Prostate gland (tissue), 2 donors: Measurements from ENCODE around the gene ARMH3. TPM values are rescaled to one million over a fixed set of nuclear protein-coding genes. Genes with fewer than 3 reads are reported as not detected.

Experiments used
- DNase-seq: peaks from one replicate; pipeline ENCODE4 v3.0.0-alpha.2; 2019; ENCODE audit warnings: low spot score
- H3K27ac ChIP-seq, 2 donors: fragments of 200-600 bp; sonication (generic); 2 replicates each; pipeline ENCODE4 v1.5.1; 2017 to 2019
- H3K27me3 ChIP-seq: fragments of 200-600 bp; sonication (generic); replicated peaks from 2 replicates; pipeline ENCODE4 v1.5.1; 2019; ENCODE audit not compliant: insufficient read depth
- H3K36me3 ChIP-seq, 2 donors: fragments of 200-600 bp; sonication (generic); 1 replicate in 1 of 2; 2 replicates in 1 of 2; pipeline versions ENCODE4 v1.5.1 to v1.8.1; 2017 to 2019
- H3K4me1 ChIP-seq: fragments of 200-600 bp; sonication (generic); replicated peaks from 2 replicates; pipeline ENCODE4 v1.5.1; 2019
- H3K4me3 ChIP-seq, 2 donors: fragments of 200-600 bp; sonication (generic); 2 replicates each; pipeline ENCODE4 v1.5.1; 2017 to 2019
- H3K9me3 ChIP-seq: fragments of 200-600 bp; sonication (generic); 2 replicates; pipeline ENCODE4 v1.5.1; 2017
- CTCF ChIP-seq, 4 experiments: fragments of 200-600 bp in 2 of 4; fragments of 450-650 bp in 2 of 4; sonication (generic) in 2 of 4; IDR thresholded peaks; 1 replicate in 3 of 4; 2 replicates in 1 of 4; pipeline ENCODE4 v1.5.1; 2016 to 2019; ENCODE audit warnings: antibody characterized with exemption in 4 of 4, mild to moderate bottlenecking in 2 of 4, moderate library complexity in 2 of 4
- POLR2A ChIP-seq: fragments of 450-650 bp; IDR thresholded peaks from one replicate; pipeline ENCODE4 v1.6.1; 2016; ENCODE audit warnings: antibody characterized with exemption, mild to moderate bottlenecking
- POLR2AphosphoS5 ChIP-seq: sonication (generic); formaldehyde crosslinking; IDR thresholded peaks from one replicate; pipeline ENCODE4 v1.6.1; 2017; ENCODE audit warnings: antibody characterized with exemption
- WGBS: methylation state at CpG from one replicate; pipeline ENCODE4 v1.1.5; 2018; 5-methylcytosine and 5-hydroxymethylcytosine counted together
- intact Hi-C: fragments of 100-400 bp; cut with DNase I; formaldehyde crosslinking; loops from one replicate; pipeline ENCODE4 v1.14.2; 2022
- total RNA-seq, 2 donors: library from RNA; depleted of rRNA; stranded (reverse); fragments of >200 nt; gene quantifications; one replicate each; pipeline ENCODE4 v1.1.0, GENCODE V29; 2016

ARMH3 gene
- total RNA-seq, 2 donors from 2014 or later: 15.1 to 20.5 TPM

DNA sequence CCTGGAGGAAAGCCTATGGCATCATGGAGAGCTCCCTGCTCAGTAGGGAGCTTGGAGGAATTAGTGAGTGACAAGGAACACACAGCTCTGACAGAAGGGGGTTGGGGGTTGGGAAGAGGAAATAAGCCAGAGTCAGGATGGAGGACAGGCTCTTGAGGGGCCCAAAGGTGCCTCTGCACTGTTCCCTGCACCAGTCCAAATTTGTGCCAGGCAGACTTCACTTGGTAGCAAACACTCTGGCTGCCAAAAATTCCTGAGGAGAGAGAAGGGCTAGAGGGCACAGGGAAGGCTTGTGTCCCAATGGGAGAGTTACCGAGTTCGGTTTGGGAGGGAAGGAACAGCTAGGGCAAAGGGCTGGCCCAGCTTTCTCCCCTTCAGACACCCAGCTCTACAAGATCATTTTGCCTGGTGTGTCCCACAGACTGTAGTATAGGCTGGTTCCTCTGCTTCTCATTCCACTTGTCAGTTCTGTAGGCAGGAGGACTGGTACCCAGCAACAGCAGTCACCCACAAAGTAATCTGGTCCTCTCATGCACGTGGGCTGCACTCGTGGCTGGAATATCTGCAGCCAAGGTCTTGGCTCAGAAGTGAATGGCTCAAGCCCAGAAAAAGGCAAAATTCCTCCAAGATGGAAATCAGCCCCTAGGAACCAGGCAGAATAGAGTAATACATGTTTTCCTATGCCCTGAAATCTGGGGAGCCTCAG, 204.4 kb downstream of the ARMH3 start:
- Histone ChIP-seq H3K9me3 (no peaks in the 10 kb centered on the region), H3K27me3 (no peaks in the 10 kb centered on the region), H3K4me3 (no peak overlapping the region), H3K36me3 (no peaks in the 10 kb centered on the region), H3K27ac (no peak overlapping the region), H3K4me1 (no peaks in the 10 kb centered on the region)
- no peak for DNase-seq
- no peak for TF ChIP-seq POLR2AphosphoS5
- no peak for TF ChIP-seq CTCF (IDR thresholded peaks at IDR 0.05)
- TF ChIP-seq POLR2A: no peak
- WGBS: 68% methylated on average over 4 of the region's 4 CpGs
- intact Hi-C loops: no loop called here

DNA sequence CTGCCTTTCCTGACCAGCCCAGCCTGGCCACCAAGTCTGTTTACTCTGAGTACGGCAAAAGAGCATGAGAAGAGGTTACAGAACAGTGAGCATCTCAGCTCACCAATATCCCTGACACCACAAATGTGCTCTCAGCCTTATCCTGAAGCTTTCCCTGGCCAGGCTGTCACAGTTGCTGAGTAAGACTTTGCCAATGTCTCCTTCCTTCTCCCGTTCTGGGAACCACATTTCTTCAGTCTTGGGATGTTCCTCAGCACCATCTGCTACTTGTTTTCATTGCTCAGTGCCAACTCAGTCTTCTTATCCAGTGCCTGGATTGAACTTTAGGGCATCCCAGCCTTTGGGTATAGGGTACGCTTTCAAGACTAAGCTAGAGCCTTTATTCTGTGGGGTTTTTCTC, 205.2 kb downstream of the ARMH3 start:
- no peak overlapping the region for H3K27ac ChIP-seq
- TF ChIP-seq POLR2A (no peak), CTCF (IDR thresholded peaks at IDR 0.05) (no peak), POLR2AphosphoS5 (no peak)
- no peak overlapping the region for H3K4me3 ChIP-seq
- WGBS: 91% methylated on average over 3 of the region's 3 CpGs
- intact Hi-C loops: no loop called here
- no peaks in the 10 kb centered on the region for H3K9me3 ChIP-seq
- no peaks in the 10 kb centered on the region for H3K36me3 ChIP-seq
- no peak for DNase-seq
- no peaks in the 10 kb centered on the region for H3K27me3 ChIP-seq
- H3K4me1 ChIP-seq: no peaks in the 10 kb centered on the region

- WGBS: 73% methylated on average over 3 of the region's 3 CpGs
- DNase-seq: no peak
- H3K4me3 ChIP-seq: no peak overlapping the region
- H3K27me3 ChIP-seq: no peaks in the 10 kb centered on the region
- intact Hi-C loops: no loop called here
- H3K9me3 ChIP-seq: no peaks in the 10 kb centered on the region
- TF ChIP-seq POLR2AphosphoS5: no peak
- TF ChIP-seq POLR2A: no peak
- no peak for TF ChIP-seq CTCF (IDR thresholded peaks at IDR 0.05)
- H3K36me3 ChIP-seq: no peaks in the 10 kb centered on the region
- no peak overlapping the region for H3K27ac ChIP-seq
- H3K4me1 ChIP-seq: no peaks in the 10 kb centered on the region
Observed at GRCh38 chr10:101848894-101849351, 207.1 kb downstream of the ARMH3 start.

DNA sequence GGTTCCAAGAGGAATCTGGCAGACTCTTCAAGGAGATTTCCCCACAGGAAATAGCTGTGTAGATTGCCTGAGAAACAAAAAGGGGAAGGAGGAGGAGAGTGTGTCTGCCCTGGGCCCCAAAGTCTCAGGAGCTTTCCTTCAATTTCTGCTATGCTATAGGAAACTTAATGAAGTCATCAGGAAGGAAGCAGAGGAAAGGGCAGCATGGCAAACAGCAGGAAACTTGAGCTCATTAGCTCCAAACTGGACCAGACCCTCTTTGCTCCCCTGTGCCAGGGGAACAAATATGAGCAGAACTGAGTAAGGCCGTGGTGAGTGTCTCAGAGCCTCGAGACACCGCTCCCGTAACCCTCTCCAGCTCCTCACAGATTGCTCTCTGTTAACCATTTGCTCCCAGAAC, 207.6 kb downstream of the ARMH3 start:
- no peaks in the 10 kb centered on the region for H3K27me3 ChIP-seq
- TF ChIP-seq POLR2A: no peak
- 67% methylated on average over 4 of the region's 4 CpGs for WGBS

DNA sequence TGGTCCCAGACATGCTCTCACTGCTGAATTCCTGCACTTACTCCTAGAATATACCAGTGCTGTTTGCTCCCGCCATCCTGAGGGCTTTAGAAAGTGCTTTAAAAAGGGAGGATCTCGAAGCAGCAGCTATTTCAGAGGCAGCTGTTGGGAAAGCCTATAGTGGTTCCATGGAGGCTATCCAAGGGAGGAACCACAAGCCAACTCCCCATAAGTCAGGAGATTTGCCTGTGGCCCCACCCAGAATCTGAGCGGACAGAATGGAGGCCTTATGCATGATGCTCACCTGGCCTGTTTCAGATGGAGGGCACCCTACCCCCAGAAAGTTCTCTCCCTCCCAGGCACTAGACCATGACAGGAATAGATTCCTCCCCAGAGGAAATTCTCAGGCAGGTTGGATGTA, 210.1 kb downstream of the ARMH3 start:
- no peaks in the 10 kb centered on the region for H3K36me3 ChIP-seq
- H3K27ac ChIP-seq: no peak overlapping the region
- no peaks in the 10 kb centered on the region for H3K9me3 ChIP-seq
- no peak overlapping the region for H3K4me3 ChIP-seq
- intact Hi-C loops: no loop called here
- no peaks in the 10 kb centered on the region for H3K27me3 ChIP-seq
- H3K4me1 ChIP-seq: no peaks in the 10 kb centered on the region
- DNase-seq: no peak
- TF ChIP-seq POLR2A (no peak), POLR2AphosphoS5 (no peak), CTCF (IDR thresholded peaks at IDR 0.05) (no peak)
- WGBS: 92% methylated on average over 3 of the region's 3 CpGs

More for the DNA sequence above, 207.6 kb downstream of the ARMH3 start:
- DNase-seq: no peak
- Histone ChIP-seq H3K4me1 (no peaks in the 10 kb centered on the region), H3K36me3 (no peaks in the 10 kb centered on the region), H3K27ac (no peak overlapping the region), H3K9me3 (no peaks in the 10 kb centered on the region), H3K4me3 (no peak overlapping the region)
- intact Hi-C loops: no loop called here
